ENCODE results near the gene PORCN.

GRCh38 chrX:48465336-48465933 is 43.4 kb upstream of the PORCN start:
- TF ChIP-seq RFX7 (CRISPR knock-in tag; IDR thresholded peaks at IDR 0.05) = no peak
- TF ChIP-seq RCOR1 (IDR thresholded peaks at IDR 0.05; ENCODE audit: borderline replicate concordance in 1 of 2, low read depth in 2 of 2, low read length in 2 of 2) = no peak
- no peak for TF ChIP-seq CHD2 (IDR thresholded peaks at IDR 0.05; ENCODE audit: low read depth, low read length)
- no peak for TF ChIP-seq MYC (IDR thresholded peaks at IDR 0.05; ENCODE audit: low read depth, low read length)
- TF ChIP-seq MYC (CRISPR knock-in tag; IDR thresholded peaks at IDR 0.05; ENCODE audit: borderline replicate concordance, low read depth) = no peak
- no peak for TF ChIP-seq CTCF (IDR thresholded peaks at IDR 0.05 in 2 of 3, conservative IDR thresholded peaks at IDR 0.05 in 1 of 3; ENCODE audit: insufficient read depth in 2 of 3, low read depth in 1 of 3, low read length in 3 of 3)
- TF ChIP-seq ZNF77 (CRISPR knock-in tag; IDR thresholded peaks at IDR 0.05) = no peak
- TF ChIP-seq ERF (CRISPR knock-in tag; IDR thresholded peaks at IDR 0.05) = no peak
- no peak for TF ChIP-seq FOXK1 (CRISPR knock-in tag; IDR thresholded peaks at IDR 0.05; ENCODE audit: borderline replicate concordance)
